HepG2 (cell line): ENCODE results near the gene PTGIS. TPM values are rescaled to one million over a fixed set of nuclear protein-coding genes. Genes with fewer than 3 reads are reported as not detected.

Source experiments
- AHR ChIP-seq: IDR thresholded peaks from 2 replicates; pipeline ENCODE4 v1.6.1; 2018; ENCODE audit warnings: missing genetic modification reagents, missing compliant biosample characterization
- BRCA1 ChIP-seq: sonication (generic); formaldehyde crosslinking; IDR thresholded peaks from 2 replicates; pipeline ENCODE4 v1.4.0; 2020; ENCODE audit warnings: missing genetic modification reagents
- BRF2 ChIP-seq: sonication (generic); formaldehyde crosslinking; IDR thresholded peaks from 2 replicates; pipeline ENCODE4 v1.8.1; 2022; ENCODE audit warnings: mild to moderate bottlenecking, missing genetic modification reagents
- GATA4 ChIP-seq: sonication (generic); IDR thresholded peaks from 2 replicates; pipeline ENCODE4 v1.6.1; 2016; ENCODE audit warnings: antibody characterized with exemption, low read depth, borderline replicate concordance
- MLX ChIP-seq: IDR thresholded peaks from 2 replicates; pipeline ENCODE4 v1.6.1; 2016
- NR2F2 ChIP-seq: IDR thresholded peaks from 2 replicates; pipeline ENCODE4 v1.6.1; 2012; ENCODE audit warnings: low read depth, inconsistent platforms, borderline replicate concordance
- ONECUT2 ChIP-seq: sonication (generic); formaldehyde crosslinking; IDR thresholded peaks from 2 replicates; pipeline ENCODE4 v1.4.0; 2020; ENCODE audit warnings: missing genetic modification reagents
- PHB2 ChIP-seq: fragments of 450-650 bp; IDR thresholded peaks from 2 replicates; pipeline ENCODE4 v1.6.1; 2018; ENCODE audit not compliant: partially characterized antibody
- SALL1 ChIP-seq: sonication (generic); formaldehyde crosslinking; IDR thresholded peaks from 2 replicates; pipeline ENCODE4 v1.8.0; 2022; ENCODE audit warnings: mild to moderate bottlenecking, missing genetic modification reagents
- SETDB1 ChIP-seq: sonication (generic); formaldehyde crosslinking; IDR thresholded peaks from 2 replicates; pipeline ENCODE4 v1.5.1; 2020; ENCODE audit warnings: missing genetic modification reagents, mild to moderate bottlenecking, borderline replicate concordance
- U2AF1 ChIP-seq: fragments of 200-400 bp; formaldehyde crosslinking; optimal IDR thresholded peaks from 2 replicates; pipeline ENCODE3; 2017; ENCODE audit warnings: mild to moderate bottlenecking, low read depth, low read length
- XBP1 ChIP-seq: sonication (generic); formaldehyde crosslinking; IDR thresholded peaks from 2 replicates; pipeline ENCODE4 v1.5.0; 2020; ENCODE audit warnings: missing genetic modification reagents
- ZNF232 ChIP-seq: sonication (generic); formaldehyde crosslinking; IDR thresholded peaks from 2 replicates; pipeline ENCODE4 v1.4.0; 2020; ENCODE audit warnings: missing genetic modification reagents, borderline replicate concordance
- ZNF414 ChIP-seq: sonication (generic); formaldehyde crosslinking; IDR thresholded peaks from 2 replicates; pipeline ENCODE4 v1.5.0; 2020; ENCODE audit warnings: missing genetic modification reagents
- ZNF546 ChIP-seq: sonication (generic); formaldehyde crosslinking; conservative IDR thresholded peaks from 2 replicates; pipeline ENCODE4 v1.8.1; 2023; ENCODE audit warnings: mild to moderate bottlenecking, missing genetic modification reagents
- ZNF782 ChIP-seq: sonication (generic); formaldehyde crosslinking; IDR thresholded peaks from 2 replicates; pipeline ENCODE4 v1.4.0; 2020; ENCODE audit warnings: missing genetic modification reagents, mild to moderate bottlenecking, borderline replicate concordance
- polyA plus RNA-seq, 8 experiments: library from polyadenylated mRNA; depleted of rRNA in 3 of 8; stranded (reverse) in 7 of 8; unstranded in 1 of 8; fragments of >200 nt; fragmentation: Illumina TruSeq in 4 of 8; extraction: Trizol in 4 of 8; gene quantifications; 2 replicates each; pipeline versions ENCODE4 v1.2.1 to v1.2.3, GENCODE V29; 2011 to 2016; ENCODE audit warnings: low read depth in 4 of 8, missing spikeins in 1 of 8, mixed read lengths in 1 of 8; ENCODE audit not compliant: insufficient read depth in 1 of 8
- total RNA-seq, 5 experiments: library from RNA; depleted of rRNA; stranded (reverse); fragments of >200 nt; fragmentation: Illumina TruSeq; extraction: Trizol; gene quantifications; 2 replicates each; pipeline ENCODE4 v1.2.3, GENCODE V29; 2016; ENCODE audit warnings: low read depth in 1 of 5
- TF ChIP-seq, protein P1 (sequence below): sonication (generic); formaldehyde crosslinking; IDR thresholded peaks from 2 replicates; pipeline ENCODE4 v1.8.1; 2023; ENCODE audit warnings: missing genetic modification reagents, mild to moderate bottlenecking, borderline replicate concordance
- TF ChIP-seq, protein P2 (sequence below): sonication (generic); formaldehyde crosslinking; IDR thresholded peaks from 2 replicates; pipeline ENCODE4 v1.5.1; 2020; ENCODE audit warnings: mild to moderate bottlenecking, missing genetic modification reagents
- TF ChIP-seq, protein P3 (sequence below): sonication (generic); formaldehyde crosslinking; IDR thresholded peaks from 2 replicates; pipeline ENCODE4 v1.5.1; 2020; ENCODE audit warnings: missing genetic modification reagents, mild to moderate bottlenecking, borderline replicate concordance
- TF ChIP-seq, protein P4 (sequence below): sonication (generic); formaldehyde crosslinking; IDR thresholded peaks from 2 replicates; pipeline ENCODE4 v1.8.0; 2022; ENCODE audit warnings: mild to moderate bottlenecking, missing genetic modification reagents; ENCODE audit not compliant: insufficient replicate concordance

The PTGIS gene
- total and polyA plus RNA-seq, 2 of the 13 experiments (the other 11 are each of a cell fraction or from before 2014, with no cell fraction given) = not detected

DNA sequence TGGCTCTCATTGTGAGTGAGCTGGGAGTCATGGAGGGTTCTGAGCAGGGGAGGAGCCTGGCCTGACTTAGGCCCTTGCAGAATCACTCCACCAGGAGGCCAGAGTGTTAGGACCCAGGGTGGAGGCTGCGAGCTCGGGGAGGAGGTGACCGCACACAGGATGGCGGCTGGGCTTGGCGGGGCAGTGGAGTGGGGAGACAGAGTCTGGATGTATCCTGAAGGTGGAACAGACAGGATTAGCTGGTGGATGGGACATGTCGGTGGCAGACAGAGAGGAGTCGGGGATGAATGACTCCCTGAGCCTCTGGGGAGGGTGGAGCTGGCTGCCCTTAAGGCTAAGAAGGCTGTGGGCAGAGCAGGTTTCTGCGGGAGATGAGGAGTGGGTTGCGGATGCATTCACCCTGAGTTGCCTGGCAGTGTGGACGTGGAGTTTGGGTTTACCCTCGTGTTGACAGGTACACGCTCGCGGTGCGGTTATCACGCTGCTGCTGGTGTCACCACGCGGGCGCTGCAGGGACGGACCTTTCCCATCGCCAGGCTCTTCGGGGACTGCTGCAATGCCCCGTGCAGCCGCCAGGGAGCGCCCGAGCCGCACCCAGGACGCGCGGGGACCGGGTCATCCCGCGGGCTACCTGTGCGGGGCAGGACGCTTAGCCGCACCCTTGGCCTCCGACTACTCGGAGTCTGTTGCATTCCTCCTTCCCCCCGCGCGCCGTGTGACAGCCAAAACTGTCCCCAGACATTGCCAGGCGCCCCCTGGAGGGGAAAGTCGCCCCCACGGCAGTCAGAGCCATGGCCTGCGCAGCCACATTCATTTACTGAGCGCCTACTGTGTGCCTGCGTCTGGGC is 43.0 kb upstream of the PTGIS start (continued):
- TF ChIP-seq XBP1 (CRISPR knock-in tag) = no peak
- TF ChIP-seq BRF2 (CRISPR knock-in tag) = peak; percentile 86
- peak; percentile 94 for TF ChIP-seq SALL1 (CRISPR knock-in tag)
- TF ChIP-seq, protein P1, sequence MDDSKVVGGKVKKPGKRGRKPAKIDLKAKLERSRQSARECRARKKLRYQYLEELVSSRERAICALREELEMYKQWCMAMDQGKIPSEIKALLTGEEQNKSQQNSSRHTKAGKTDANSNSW = 0 out of 2 replicates have a peak, but pooled peaks have one; percentile 67
- no peak for TF ChIP-seq ONECUT2 (CRISPR knock-in tag)
- TF ChIP-seq U2AF1 = no peak
- peak; percentile 5; the same call in 1 of the 2 replicates for TF ChIP-seq NR2F2
- TF ChIP-seq, protein P2, sequence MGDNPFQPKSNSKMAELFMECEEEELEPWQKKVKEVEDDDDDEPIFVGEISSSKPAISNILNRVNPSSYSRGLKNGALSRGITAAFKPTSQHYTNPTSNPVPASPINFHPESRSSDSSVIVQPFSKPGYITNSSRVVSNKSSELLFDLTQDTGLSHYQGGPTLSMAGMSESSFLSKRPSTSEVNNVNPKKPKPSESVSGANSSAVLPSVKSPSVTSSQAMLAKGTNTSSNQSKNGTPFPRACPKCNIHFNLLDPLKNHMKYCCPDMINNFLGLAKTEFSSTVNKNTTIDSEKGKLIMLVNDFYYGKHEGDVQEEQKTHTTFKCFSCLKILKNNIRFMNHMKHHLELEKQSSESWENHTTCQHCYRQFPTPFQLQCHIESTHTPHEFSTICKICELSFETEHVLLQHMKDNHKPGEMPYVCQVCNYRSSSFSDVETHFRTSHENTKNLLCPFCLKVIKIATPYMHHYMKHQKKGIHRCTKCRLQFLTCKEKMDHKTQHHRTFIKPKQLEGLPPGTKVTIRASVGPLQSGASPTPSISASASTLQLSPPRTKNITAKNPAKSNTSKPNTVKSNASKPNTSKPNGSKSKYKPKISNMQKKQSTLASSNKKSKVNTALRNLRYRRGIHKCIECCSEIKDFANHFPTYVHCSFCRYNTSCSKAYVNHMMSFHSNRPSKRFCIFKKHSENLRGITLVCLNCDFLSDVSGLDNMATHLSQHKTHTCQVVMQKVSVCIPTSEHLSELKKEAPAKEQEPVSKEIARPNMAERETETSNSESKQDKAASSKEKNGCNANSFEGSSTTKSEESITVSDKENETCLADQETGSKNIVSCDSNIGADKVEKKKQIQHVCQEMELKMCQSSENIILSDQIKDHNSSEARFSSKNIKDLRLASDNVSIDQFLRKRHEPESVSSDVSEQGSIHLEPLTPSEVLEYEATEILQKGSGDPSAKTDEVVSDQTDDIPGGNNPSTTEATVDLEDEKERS (CRISPR knock-in tag) = peak; percentile 72; the same call in 1 of the 2 replicates
- no peak; the same call in 1 of the 2 replicates for TF ChIP-seq ZNF546 (CRISPR knock-in tag)
- TF ChIP-seq ZNF232 (CRISPR knock-in tag) = peak; percentile 88
- TF ChIP-seq MLX = no peak
- peak; percentile 95 for TF ChIP-seq AHR
- no peak for TF ChIP-seq PHB2
- TF ChIP-seq BRCA1 (CRISPR knock-in tag) = no peak; the same call in none of the 2 replicates
- TF ChIP-seq, protein P3, sequence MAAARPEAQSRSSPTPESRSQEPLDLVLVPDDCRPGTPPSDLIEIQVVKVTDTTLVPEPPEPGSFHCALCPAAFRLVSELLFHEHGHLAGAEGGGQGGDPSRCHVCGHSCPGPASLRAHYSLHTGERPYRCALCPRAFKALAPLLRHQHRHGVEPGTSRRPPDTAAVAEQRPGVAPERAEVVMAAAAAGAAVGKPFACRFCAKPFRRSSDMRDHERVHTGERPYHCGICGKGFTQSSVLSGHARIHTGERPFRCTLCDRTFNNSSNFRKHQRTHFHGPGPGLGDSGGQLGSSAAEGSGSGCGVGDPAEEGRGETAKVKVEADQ = peak; percentile 90
- TF ChIP-seq SETDB1 = no peak
- TF ChIP-seq, protein P4, sequence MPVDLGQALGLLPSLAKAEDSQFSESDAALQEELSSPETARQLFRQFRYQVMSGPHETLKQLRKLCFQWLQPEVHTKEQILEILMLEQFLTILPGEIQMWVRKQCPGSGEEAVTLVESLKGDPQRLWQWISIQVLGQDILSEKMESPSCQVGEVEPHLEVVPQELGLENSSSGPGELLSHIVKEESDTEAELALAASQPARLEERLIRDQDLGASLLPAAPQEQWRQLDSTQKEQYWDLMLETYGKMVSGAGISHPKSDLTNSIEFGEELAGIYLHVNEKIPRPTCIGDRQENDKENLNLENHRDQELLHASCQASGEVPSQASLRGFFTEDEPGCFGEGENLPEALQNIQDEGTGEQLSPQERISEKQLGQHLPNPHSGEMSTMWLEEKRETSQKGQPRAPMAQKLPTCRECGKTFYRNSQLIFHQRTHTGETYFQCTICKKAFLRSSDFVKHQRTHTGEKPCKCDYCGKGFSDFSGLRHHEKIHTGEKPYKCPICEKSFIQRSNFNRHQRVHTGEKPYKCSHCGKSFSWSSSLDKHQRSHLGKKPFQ (CRISPR knock-in tag) = no peak
- no peak for TF ChIP-seq GATA4
- peak; percentile 91 for TF ChIP-seq ZNF414
- TF ChIP-seq ZNF782 (CRISPR knock-in tag) = peak; percentile 98
